Astrocyte (in vitro differentiated cells and primary cell): Measurements from ENCODE around the gene PRSS12.

Experiments used
- CTCF ChIP-seq: IDR thresholded peaks from 2 replicates; pipeline ENCODE4 v1.5.1; 2011; ENCODE audit warnings: low read depth, mild to moderate bottlenecking, inconsistent platforms, low read length, moderate library complexity; ENCODE audit not compliant: insufficient read depth
- EZH2 ChIP-seq: IDR thresholded peaks from 2 replicates; pipeline ENCODE4 v1.6.1; 2012; ENCODE audit warnings: mild to moderate bottlenecking, low read length, inconsistent platforms; ENCODE audit not compliant: insufficient read depth

DNA sequence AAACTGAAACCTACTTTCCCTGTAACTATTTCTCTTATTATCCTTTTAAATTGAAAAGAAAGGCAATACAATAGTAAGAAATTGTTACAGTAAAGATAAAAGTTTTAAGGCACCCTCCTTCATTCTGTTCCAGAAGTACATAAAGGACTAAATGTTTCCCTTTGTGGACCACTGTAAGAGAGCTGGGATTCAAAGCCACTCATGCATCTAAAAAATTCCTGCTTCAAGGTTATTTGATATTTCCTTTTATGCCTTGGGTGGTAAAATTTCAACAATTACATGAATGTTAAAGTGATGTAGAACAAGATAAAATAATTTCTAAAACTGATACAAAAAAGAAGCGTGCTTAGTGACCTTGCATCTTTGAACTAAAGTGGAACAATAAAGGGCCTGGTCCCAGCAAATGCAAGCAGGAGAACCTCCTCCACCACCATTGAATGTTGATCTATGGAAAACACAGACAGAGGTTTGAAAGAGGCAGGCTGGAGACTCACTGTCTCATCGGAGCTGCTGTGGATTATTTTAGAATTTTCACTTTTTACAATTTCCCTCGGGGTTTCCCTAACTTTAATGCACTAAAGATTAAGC lies 42.3 kb upstream of the PRSS12 start:
- no peak for TF ChIP-seq EZH2
- TF ChIP-seq CTCF: no peak
